HG02943 (cell line): ENCODE measurements around the gene OTULIN.

Experiments
- ATAC-seq: cut with Tn5 transposase; IDR thresholded peaks from one replicate; pipeline ENCODE4 v1.9.1; 2021; ENCODE audit warnings: mild to moderate bottlenecking, low read depth, moderate library complexity; ENCODE audit not compliant: unreplicated experiment

OTULIN gene

DNA sequence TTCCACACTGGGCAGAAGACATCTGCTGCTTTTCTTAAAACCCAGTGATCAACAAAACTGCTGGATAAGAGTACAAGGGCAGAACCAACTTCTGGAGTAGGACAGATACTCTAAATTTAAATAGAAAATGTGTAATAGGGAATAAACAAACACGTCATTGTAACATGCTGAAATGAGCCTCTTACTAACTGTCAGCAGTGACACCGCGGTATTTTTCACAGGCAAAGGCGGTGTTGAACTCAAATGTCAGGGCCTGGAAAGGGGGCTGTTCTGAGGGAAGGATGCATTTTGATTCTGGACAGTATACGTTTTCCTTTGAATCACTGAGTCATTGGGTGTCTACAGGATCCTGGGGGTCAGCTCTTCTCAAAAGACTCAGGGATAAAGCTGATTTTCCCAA is 73.5 kb downstream of the OTULIN start:
- ATAC-seq = no peak

DNA sequence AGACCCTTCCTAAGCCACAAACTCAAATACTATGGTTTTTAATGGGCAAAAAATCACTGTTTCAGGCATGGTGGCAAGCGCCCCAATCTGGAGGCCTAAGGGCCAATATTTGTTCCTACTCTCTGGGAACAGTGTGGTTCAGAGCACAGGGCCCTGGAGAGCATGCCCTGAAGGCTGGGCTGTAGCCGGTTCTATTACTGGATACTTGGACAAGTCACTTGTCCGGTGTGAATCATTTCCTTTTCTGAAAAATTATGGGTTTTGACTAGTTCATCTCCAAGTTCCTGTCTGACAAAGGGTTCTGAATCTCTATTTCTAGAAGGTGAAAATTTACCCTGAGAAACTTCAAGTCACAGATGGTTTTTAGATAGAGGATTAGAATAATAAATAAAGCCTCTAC is 75.0 kb downstream of the OTULIN start:
- ATAC-seq = no peak

DNA sequence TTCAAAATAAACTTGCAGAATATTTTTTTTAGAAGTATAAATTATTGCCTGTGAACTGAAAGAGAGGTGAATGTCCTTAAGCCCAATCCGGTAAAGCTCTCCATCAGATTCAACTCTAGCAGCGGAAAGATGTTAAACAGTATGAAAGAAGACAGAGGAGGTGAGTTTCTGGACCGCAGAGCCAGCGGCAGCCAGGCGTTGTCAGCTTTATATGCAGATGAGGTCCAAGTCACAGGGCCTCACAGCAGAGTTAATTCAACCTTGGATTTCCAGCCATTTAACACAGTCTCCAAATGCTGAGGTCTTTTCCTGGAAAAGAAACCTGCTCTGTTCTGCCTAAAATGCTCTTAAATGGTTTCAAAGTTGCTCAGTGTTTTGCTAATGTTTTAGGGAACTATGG is 75.5 kb downstream of the OTULIN start:
- no peak for ATAC-seq

DNA sequence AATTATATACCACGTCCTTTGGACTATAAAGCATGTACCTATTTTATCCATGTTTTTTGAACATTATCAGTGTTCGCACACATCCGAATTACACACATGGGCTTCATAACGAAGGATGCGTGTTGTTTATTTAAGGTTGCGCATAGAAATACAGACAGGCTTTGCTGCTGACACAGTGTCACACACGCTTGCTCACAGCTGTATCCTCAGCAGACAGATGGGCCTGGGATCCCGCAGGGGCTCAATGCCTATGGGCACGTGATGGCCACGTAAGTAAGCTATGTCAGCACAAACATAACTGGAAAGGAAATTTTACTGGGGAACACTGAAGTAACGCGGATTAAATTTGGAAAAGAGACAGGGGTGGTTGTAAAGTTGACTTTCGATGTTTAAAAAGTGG is 76.6 kb downstream of the OTULIN start:
- no peak for ATAC-seq

DNA sequence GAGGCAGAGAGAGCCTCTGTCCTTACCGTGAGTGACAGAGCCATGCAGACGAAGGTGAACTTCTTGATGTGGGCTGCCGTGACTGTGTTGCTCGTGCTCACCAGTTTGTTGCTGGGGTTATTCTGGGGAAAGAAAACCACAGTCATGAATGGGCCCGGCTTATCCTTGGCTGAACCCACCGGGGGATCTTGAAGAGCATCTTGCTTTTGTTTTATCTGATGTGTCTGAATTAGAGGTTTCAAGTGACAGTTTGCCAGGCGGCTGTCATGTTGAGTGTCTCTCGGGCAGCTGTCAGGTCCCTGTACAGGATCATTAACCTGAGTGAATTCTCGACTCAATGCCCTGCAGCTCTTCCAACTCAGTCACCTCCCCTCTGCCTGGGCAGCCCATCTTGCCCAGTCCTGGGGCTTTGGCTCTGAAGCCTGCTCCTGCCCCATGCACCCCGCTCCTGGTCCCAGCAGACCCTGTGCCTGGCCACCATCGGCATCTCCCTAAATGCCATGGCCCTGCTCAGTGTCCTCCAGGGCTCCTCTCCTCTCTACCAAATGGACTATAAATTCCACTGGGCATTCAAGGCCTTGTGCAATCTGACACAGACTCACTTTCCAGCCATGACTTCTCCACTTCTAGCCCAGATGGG is 77.4 kb downstream of the OTULIN start:
- ATAC-seq = no peak

DNA sequence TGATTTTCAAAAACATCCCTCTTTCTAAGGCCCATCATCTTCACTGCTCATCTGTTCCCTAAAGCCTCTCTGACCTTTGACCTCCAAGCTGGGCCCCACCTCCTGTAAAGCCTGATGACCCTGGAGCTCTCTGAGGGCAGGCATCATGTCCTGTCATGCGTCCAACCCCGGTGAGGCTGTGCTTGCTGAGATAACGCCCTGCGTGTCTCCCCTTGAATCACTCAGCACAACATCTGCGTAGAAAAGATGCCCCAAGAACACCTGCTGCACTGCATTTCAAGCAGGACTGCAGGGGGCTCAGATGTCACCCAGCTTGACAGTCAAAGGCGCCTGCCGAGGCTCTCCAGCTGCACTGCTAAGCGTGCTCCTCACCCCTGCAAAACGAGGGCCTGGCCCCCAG is 78.0 kb downstream of the OTULIN start:
- no peak for ATAC-seq

DNA sequence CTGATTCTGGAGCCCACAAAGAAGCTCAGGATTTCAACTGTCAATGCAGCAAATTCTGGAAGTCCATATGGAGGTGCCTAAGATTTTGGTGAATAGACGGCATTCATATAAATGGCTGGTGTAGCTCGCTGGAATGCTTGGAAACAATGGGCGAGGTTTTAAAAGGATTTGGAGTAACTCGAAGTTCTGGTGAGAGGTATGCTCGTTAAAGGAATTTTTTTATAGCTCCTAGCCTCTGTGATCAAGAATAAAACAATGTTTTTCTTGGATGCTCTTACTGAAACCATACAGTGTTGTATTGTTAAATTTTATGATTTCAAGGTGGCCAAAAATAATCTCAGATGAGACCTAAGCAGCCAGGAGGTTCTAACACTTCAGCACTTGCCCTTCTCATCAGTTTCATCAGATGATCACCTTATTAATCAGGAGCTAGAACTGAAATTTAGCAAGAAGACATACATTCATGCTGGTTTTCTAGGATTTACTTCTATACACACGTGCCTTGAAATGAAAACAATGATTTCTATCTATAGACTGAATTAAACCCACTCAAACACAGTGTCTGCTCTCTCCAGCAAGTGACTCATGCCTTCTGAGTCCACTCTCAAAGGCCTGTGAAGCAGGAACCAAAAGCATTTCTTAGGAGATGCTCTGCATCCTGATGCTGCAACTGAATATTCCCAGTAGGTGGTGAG is 79.2 kb downstream of the OTULIN start:
- ATAC-seq = no peak

DNA sequence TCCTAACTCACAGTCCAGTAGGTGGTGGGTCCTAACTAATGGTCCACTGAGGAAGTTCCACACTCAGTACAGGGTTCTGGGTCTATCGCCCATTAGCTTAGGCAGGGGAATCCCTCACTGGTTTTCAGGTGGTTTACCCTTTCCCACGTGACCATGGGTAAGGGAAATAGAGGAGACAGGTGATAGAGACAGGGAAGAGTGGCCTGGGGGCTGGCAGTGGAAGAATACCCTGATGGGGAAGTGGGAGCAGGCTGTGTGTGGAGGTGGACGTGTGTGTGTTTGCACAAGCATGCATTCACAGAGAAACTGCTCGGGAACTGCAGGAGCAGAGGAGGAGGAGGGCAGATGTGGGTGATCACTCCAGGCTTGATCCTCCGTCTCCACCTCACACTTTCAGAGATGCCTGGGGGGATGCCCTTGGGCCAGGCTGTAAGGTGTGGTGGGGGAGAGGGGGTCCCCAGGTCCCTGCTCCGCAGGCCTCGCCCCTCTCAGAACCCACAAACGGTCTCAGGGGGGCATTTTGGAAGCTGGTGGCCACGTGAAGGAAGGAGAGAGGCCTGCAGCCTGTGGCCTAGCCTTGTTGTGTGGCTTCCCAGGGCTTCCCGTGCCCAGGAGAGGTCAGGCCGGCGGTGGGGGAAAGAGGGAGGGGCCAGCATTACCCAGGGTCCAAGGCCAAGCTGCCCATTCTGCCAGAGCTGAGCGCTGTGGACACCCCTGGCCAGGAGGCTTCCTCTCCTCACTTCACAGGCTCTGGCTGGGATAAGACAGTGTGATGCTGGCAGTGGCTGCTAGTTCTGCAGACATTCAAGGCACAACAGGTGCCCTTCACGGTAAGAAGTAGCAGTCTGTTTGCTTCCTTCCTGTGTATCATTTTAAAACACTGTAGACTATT is 80.0 kb downstream of the OTULIN start:
- no peak for ATAC-seq

DNA sequence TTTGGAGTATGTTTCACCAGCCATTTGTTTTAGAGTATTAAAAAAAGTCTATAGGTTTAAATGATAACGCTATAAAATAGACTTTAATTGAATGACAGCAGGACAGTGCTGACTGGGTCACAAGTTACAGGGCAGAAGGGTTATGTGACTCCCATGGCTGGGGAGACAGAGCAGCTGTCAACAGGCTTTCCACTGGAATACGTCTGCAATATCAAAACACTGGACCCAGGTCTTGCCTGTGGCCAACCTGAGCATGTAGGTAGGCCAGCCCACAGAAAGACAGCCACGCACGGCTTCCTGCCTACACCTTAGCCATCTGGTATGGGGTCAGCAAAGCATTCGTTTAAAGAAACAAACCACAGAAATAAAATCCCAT is 80.7 kb downstream of the OTULIN start:
- ATAC-seq = no peak

DNA sequence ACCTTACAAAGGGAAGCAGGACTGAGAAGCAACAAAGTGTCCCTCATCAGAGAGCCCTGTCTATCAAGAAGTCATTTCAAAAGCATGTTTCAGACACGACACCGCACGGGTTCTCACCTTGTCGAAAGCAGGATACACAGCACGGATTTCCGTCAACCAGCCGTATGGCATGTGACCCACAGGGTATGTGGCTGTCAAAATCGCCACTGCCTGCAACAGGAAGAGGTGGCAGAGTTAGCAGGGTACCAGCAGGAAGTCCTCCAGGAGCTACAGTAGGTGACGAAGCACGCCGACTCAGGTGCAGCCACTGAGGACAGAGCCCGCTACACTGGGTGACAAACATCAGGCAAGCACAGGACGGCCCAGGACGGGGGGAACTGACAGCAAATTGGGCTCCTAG is 81.2 kb downstream of the OTULIN start:
- no peak for ATAC-seq

DNA sequence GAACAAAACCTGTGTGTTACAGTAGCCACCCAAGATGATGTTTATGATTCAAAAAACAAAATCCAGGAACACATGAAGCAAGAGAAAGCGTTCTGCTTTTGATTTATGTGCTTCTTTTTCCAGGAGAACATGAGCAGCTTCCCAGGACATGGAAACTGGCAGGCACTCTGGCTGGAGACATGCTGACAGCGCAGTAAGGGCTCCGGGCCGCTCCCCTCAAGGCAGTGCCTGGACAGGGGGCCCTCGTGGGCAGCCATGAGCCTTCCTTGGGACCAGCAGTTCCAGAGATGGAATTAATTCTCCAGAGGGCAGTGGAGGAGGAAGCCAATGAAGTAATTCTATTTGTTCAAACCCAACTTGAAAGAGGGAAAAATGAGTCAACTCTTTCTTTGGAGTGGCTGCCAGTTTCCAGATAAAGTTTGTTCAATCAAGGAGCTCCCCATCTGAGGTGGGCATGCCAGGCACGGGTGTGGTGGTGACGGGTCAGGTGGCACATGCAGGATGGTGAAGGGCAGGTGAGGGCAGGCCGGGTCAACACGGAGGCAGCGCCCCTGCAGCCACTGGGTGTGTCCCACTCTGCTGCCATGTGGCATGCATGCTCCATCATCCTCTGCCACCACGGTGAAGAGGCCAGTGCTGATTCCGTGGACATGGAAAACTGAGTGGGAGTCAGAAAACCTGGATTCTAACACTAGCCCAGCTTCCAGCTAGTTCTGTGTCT is 83.8 kb downstream of the OTULIN start:
- ATAC-seq = no peak
